ENCODE results near the gene ZKSCAN3.
"Not testable (repeated sequence)": the region's sequence is repeated elsewhere in the genome, so short reads cannot be mapped to it uniquely, and the experiment has no call there.

The ZKSCAN3 gene

DNA sequence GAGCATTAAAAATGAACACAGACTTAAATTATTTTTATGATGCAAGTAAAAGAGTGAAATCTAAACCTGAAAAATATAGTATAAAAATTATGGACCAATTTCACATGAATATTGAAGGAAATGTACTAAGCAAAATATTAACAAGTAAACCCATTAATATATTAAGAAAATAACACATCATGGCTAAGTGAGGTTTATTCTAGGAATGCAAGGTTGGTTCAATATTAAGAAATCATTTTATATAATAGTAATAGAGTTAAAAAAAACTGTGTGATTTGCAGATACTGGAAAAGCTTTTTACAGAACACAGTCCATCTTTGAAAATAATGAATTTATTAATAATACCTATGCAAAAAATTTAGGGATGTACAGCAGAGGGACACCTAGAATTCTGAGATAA is 28.9 kb downstream of the ZKSCAN3 start:
- no peak for DNase-seq

DNA sequence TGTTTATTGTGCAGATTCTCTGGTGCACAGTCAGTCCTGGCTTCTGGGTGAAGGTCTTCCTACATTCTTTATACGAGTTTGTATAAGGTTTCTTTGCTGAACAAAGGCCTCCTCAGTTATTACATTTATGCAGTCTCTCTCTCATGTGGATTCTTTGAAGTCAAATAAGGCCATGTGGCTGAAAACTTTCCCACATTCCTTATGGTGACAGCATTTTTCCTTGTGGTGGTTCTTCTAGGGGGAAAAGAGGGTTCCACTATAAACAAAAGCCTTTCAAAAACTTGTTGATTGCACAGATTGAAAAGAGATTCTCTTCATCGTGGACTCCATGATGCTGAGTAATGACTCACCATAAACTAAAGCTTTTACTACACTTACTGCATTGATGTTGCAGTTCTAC is 30.6 kb downstream of the ZKSCAN3 start:
- no peak for DNase-seq

DNA sequence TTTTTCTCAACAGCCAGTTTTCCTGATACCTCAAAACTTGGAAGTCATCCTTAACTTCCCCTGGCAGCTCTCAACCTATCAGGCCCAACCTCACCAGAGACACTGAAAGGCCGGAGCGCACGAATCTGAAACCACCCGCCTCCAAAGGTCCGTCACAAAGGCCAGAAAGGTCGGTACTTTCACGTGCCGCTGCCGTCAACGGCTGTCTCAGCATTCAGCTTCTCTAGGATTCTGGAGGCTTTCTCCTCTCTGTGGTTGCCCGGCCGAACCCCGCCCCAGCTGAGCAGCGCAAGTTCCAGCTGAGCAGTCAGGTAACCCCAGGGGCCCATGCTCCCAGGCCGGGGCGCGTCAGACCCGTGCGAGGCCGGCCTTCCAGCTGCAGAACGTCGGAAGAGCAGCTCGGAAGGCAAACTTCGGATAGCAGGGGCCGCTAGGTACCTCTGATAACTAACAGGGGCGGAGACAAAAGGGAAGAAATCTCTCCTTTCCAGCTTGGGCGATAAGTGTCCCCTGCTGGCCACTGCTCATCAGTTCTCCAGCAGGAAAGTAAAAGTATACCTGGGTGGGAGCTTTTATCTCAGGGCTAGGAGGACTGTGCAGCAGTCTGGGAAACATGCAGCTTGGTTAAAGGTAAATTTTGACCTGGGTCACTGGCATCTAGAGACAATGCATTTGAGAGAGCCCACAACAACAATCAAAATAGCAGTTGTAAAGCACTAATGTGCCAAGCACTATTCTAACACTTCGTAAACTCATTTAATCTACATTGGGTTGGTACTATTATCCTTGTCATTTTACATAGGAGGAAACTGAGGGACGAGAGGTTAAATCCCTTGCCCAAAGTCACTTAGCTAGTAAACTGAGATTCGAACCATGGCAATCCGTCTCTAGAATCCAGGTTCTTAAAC is 33.7 kb downstream of the ZKSCAN3 start:
- DNase-seq = no peak

DNA sequence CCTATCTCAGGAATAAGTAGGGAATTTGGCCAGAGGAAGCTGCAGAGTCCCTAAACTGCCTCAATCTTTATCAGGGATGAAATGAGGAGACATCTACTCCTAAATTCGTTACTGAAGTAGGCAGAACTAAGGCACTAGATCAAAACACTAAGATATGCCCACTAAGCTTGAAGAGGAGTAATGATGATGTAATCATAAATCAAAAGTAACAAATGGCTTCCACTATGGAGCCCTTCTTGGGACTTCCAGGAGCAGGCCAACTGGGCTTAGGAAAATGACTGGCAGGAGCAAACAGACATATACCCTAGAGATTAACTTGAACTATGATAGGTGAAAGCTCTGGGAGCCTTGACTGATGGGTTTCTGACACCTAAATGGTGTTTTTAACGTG is 34.4 kb downstream of the ZKSCAN3 start:
- DNase-seq = no peak

DNA sequence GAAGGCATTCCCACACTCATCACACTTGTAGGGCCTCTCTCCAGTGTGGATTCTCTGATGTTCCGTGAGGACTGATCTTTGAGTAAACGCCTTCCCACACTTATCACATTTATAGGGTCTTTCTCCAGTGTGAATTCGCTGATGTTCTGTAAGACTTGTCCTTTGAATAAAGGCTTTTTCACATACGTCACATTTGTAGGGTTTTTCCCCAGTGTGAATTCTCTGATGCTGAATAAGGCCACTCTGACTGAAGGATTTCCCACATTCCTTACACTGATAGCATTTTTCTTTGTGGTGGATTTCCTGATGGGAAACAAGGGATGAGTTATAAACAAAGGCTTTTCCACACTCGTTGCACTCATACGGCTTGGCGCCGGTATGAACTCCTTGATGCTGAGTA is 40.9 kb downstream of the ZKSCAN3 start:
- DNase-seq = no peak

DNA sequence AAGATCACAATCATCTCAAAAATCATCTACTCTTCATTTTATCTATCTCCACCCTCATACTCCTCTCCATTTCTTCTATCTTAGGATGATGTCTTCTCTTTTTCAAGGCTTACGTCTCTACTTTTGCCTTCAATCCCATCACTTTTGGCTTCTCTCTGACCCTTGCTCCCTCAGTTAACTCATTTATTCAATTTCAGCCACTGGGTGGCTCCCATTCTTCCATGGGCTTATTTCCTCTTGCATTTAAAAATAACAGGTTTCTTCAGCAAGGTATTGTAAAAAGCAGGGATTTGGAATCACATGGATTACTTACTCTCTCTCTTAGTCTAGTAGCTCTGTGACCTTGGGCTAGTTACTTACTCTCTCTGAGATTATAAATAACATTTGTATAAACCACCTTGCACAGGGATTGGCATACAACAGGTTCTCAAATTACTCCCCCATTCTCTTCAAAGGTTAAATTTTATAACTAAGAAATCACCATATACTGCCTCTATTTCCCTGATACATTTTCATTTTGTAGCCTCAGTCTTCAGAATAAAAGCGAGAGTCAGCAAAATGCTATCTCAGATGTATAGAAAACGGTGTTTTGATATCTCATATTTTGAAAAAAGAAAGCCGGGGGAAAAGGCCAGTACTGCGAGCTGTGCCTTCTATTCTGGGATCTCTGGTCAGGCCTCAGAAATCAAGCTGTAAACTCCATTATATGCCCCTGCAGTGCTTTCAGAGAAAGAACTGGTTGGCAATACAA is 44.3 kb downstream of the ZKSCAN3 start:
- no peak for DNase-seq

DNA sequence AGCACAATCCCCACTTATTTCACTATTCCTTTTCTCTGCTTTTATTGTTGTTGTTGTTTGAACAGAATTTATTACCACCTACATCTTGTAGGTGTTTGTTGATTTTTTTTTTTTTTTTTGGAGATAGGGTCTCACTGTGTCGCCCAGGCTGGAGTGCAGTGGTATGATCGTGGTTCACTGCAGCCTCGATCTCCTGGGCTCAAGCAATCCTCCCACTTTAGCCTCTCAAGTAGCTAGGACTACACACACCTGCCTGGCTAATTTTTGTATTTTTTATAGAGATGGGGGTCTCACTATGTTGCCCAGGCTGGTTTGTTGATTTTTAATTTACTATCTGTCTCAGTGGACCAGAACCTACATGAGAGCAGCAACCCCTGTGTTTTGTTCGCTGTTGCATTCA is 46.2 kb downstream of the ZKSCAN3 start:
- no peak for DNase-seq

DNA sequence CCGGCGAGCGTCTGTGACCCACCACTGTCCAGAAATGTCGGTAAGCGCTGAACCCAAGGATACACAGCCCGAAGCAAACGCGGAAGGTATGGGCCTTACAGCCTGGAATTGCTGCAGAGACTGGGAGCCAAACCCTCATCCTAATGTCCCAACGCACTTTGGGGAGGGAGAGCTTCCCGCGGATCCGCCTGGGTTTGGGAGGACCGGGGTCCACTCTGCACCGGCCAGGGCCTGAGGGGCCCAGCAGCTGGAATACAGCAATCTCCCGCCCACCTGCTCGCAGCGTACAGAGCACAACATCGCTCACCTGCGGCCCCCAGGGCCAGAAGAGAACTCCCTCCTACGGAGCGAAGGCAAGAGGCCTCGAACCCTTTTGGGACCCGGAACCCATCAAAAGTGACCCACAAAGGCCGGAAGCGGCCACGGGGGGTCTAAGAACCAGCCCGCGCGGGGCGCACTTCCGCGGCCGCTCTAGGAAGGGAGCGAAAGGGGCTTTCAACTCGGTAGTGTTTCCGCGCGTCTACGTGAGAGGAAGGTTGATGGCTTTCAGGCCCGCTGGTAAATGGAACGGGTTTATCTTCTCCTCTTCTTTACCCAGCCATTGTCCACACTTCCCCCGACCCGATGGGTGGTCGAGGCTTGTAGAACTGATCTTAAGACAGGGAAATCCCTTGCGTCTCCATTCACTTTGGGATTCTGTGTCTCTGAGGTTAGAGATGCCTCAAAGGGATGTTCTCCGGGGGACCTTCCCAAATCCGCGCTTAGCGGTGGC is 49.8 kb downstream of the ZKSCAN3 start, which contains the start of gene ZSCAN12:
TSS of gene ZSCAN12 (minus strand) at position 398 of the 772 bp plus-strand sequence. CDS start 1,342 bp downstream, outside the sequence.
- peak; percentile 61 for DNase-seq

DNA sequence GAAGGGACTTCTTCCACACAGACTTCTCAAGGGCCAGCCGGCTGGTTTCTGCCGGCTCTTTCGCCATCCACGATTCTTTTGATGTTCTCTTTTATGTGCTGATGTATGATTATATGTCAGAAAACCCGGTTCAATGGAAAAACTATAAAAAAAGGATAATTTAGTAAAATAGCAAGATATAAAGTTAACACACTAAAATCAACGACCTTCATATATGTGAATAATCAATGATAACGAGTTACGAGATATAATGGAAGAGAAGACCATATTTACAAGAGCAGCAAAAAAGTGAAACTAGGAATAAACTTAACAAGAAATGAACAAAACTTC is 50.3 kb downstream of the ZKSCAN3 start:
- DNase-seq = no peak

DNA sequence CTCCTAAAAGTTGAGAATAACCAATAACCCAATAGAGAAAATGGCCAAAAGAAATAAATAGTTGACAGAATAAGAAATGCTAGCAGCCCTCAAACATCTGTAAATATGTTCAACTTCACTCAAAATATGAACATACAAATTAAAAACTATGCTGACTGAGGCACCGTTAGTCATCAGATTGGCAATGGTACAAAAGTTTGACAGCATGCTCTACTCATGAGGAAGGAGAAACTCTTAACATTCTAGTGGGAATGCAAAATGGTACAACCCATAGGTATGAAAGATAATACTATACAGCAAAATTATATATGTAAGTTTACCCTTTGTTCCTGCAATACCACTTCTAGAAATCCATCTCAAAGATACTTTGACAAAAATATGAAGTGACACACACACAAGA is 51.4 kb downstream of the ZKSCAN3 start:
- no peak for DNase-seq

DNA sequence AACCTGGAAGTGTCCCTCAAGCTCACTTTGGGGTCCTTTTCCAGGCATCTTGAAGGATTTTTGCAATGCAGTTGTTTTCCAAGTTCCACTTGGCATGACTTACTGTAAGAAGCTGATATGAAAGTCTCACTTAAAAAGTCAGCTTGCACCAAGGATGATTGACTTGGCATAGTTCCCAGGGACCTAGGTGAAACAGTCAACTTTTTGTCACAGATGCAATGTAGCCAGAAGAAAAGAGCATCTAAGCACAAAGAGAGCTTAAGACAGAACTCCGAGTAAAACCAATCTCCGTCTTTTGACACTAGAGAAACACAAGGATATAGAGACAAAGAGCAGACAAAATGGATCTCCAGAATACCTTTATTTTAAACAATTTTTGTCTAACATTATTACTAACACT is 52.5 kb downstream of the ZKSCAN3 start:
- DNase-seq = no peak

DNA sequence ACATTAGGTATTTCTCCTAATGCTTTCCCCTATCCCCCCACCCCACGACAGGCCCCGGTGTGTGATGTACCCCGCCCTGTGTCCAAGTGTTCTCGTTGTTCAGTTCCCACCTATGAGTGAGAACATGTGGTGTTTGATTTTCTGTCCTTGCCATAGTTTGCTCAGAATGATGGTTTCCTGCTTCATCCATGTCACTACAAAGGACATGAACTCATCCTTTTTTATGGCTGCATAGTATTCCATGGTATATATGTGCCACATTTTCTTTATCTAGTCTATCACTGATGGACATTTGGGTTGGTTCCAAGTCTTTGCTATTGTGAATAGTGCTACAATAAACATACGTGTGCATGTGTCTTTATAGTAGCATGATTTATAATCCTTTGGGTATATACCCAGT is 54.2 kb downstream of the ZKSCAN3 start:
- not testable (repeated sequence) for DNase-seq

DNA sequence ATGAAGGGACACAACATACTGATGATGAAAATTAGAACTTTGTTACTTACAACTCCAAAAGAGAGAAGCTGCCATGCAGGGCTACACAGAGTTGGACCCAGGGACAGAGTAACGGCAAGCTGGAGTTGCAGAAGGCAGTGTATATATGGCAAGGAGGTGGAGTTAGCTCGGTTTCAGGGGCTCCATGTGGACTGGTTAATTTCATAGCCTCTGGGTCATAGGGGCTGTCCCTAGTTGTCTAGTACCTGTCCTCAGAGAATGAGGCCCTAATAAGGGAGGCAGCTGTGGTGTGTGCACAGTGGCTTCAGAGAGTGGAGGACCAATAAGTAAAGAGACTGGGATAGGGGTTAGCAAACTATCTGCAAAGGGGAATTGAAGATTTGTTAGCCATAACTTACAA is 57.7 kb downstream of the ZKSCAN3 start:
- no peak for DNase-seq

DNA sequence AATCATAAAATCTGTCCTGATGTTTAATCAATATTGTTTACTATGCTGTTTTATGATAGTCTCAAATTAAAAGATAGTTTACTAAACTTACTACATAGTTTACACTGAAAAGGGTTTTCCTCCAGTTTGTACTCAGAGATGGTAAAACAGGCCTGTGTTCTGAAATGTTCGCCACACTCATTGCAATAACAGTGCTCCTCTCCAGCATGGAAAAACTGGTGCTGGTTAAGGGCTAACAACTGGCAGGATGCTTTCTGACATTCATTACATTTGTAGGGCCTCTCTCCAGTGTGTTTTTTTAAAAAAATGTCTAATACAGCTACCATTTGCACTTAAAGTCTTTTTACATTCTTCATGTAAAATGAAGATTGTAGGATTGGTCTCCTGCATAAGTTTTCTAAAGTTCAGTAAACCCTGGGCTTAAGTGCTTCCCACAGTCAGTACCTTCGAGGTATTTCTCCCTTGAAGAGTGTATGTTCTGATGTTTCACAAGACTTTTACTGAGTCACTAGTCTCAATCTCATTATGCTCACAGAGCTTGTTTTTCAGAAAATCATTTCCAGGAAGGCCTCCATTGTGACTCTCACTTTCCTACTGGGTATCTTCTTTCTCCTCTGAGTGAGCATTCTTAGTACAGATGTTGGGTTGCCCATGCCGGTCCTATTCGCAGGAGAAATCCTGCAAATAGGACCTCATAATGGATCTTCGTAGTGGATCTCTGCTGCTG is 58.5 kb downstream of the ZKSCAN3 start:
- DNase-seq = no peak

DNA sequence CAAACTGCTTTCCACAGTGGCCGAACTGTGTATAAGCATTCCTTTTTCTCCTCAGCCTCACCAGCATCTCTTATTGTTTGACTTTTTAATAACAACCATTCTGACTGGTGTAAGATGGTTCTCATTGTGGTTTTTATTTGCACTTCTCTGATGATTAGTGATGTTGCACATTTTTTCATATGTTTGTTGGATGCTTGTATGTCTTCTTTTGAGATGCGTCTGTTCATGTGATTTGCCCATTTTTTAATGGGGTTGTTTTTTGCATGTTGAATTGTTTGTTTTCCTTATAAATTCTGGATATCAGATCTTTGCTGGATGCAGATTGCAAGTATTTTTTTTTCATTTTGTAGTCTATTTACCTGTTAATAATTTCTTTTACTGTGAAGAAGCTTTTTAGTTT is 61.0 kb downstream of the ZKSCAN3 start:
- no peak for DNase-seq

DNA sequence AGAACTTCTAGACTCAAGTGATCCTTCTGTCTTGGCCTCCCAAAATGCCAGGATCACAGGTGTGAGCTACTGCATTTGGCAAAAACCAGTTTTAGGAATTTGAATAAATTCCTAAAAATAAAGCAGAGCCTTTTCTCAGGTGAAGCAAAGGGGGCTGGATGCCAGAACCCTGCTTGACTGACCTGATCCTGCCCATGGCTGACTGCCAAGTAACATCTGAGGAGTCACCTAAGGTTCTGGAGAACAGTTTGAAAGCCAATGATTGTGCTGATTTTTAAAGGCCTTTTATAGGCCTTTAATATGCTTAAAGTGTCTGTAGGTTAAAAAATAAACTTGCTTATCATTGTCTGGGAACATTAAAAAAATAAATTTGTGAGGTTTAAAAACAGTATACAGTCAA is 63.9 kb downstream of the ZKSCAN3 start:
- no peak for DNase-seq

All from NCI-H2107 (cell line).